OCI-LY3 (cell line): ENCODE data around the gene SAE1.

Experiments used
- CTCF ChIP-seq: fragments of 200-600, 300-600 bp; sonication (generic); IDR thresholded peaks from 2 replicates; pipeline ENCODE4 v1.5.1; 2014; ENCODE audit warnings: antibody characterized with exemption, low read length, low read depth
- EZH2phosphoT487 ChIP-seq: fragments of 200-600 bp; shearing (Covaris generic); IDR thresholded peaks from 2 replicates; pipeline ENCODE4 v1.6.1; 2018; ENCODE audit warnings: antibody characterized with exemption, mixed run types, low read depth

DNA sequence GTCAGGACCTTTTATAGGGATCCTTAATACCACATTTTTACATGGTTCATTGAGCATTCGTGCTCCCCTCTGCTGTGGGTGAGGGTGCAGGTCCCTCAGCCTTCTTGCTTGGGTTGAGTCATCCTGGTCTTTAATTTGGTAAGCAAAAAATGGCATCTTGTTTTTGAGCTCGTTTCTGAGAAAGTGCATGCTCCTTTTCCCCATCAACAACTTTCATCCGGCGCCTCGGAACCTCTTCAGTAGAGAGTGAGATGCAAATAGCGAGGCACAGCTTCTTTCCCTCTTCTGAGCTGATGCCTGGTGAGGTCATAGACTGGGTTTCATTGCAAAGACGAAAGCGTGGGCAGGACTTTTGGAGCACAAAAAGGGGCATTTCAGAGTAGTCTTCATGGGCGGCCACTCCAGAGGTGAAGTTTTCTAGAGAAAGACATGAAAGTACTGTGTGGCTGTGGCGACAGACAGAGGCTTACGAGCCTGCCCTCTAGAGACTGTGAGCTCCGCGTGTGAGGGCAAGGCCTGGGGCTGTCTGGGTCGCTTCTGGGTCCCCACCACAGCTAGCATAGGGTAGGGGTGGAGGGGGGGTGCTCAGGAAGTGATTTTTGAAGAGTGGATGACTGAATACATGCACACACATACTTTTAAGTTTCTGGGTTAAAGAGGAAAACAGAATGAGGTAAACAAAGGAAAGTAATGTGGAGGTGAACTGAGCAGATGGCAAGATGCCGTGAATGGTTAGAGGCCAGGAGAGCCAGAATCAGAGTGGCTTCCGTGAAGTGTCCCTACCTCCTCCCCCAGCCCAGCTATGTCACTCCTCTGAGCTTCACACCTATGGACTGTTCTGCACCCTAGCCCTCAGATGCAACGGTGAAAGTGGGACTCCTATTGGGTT is 56.1 kb downstream of the SAE1 start:
- TF ChIP-seq CTCF (peak; percentile 32; the same call in 1 of the 2 replicates), EZH2phosphoT487 (no peak)
